Ramos (cell line): ENCODE results near the gene IGF2BP1.
"Not testable (repeated sequence)": the region's sequence is repeated elsewhere in the genome, so short reads cannot be mapped to it uniquely, and the experiment has no call there.

ENCODE experiments used
- in situ Hi-C: fragments of 300-500 bp; cut with MboI; formaldehyde crosslinking; loops from one replicate; pipeline ENCODE4 v1.14.3; 2022; ENCODE audit warnings: low sequenced_read_pairs; ENCODE audit not compliant: unreplicated experiment

IGF2BP1 gene

DNA sequence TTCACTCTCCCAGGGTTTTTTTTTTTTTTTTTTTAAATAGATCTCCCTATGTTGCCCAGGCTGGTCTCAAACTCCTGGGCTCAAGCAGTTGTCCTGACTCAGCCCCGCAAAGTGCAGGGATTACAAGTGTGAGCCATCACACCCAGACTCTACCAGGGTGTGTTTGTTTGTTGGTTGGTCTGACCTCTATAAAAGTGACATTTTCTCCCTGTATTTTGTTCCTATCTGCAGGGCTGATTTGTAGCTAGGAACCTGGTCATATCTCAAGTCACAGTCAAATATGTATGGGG is 89.1 kb downstream of the IGF2BP1 start:
- in situ Hi-C loops = no loop called here

- in situ Hi-C loops = no loop called here
Measured at GRCh38 chr17:49086649-49087048, 89.5 kb downstream of the IGF2BP1 start.

DNA sequence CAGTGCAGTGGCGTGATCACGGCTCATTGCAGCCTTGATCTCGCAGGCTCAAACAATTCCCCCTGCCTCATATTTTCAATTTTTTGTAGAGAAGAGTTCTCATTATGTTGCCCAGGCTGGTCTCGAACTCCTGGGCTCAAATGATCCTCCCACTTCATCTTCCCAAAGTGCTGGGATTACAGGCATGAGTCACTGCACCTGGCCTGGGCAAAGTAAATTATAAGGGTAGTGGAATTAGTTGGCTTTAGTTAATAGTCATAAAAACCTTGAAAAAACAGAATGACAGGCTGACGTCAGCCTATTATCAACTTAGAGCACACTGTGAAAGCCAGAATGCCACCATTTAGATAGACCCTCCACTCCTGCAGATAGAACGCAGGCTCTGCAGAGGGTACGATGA is 91.9 kb downstream of the IGF2BP1 start:
- in situ Hi-C loops = no loop called here

GRCh38 chr17:49090878-49091594 is 93.9 kb downstream of the IGF2BP1 start:
- in situ Hi-C loops = no loop called here

DNA sequence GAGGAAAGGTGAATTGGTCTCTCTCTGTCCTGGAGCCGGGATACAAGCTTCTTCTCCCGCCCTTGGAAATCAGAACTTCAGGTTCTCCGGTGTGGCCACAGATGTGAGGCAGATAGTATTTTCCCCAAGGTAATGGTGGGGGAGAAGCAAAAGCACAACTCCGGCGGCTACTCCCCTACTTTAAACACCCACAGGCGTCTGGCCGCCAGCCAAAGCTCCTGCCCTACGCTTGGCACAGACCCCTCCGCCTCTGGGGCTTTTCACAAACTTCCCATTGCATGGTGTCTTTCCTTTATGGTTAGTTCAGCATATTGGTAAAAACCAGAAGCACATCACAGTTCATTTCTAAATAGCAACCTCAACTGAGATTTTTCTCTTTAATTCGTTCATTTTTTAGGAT is 95.9 kb downstream of the IGF2BP1 start:
- in situ Hi-C loops = no loop called here

DNA sequence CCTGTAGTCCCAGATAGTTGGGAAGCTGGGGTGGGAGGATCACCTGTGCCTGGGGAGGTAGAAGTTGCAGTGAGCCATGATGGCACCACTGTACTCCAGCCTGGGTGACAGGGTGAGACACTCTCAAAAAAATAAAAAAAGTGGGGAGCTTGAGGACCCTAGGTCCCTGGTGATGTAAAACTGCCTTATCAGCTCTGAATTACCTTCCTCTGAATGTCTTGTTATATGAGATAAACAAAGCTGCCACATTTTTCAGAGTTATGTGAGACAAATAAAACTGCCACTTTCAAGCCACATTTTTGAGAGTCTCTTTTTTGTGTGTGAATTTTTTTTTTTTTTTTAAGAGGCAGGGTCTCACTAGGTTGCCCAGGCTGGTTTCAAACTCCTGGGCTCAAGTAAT is 103.4 kb downstream of the IGF2BP1 start:
- in situ Hi-C loops = no loop called here

GRCh38 chr17:49101054-49101534 is 103.9 kb downstream of the IGF2BP1 start:
- in situ Hi-C loops = no loop called here

DNA sequence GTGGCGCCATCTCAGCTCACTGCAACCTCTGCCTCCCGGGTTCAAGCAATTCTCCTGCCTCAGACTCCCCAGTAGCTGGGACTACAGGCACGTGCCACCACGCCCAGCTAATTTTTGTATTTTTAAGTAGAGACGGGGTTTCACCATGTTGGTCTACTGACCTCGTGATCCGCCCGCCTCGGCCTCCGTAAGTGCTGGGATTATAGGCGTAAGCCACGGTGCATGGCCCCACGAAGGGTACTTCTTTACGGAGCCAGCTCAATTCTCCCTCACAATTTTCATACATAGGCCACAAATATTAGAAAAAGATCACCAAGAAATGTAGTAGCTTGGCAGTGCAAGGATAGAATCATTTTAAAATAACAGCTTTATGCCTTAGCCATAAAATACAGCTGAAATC is 106.2 kb downstream of the IGF2BP1 start:
- in situ Hi-C loops = not testable (repeated sequence)

DNA sequence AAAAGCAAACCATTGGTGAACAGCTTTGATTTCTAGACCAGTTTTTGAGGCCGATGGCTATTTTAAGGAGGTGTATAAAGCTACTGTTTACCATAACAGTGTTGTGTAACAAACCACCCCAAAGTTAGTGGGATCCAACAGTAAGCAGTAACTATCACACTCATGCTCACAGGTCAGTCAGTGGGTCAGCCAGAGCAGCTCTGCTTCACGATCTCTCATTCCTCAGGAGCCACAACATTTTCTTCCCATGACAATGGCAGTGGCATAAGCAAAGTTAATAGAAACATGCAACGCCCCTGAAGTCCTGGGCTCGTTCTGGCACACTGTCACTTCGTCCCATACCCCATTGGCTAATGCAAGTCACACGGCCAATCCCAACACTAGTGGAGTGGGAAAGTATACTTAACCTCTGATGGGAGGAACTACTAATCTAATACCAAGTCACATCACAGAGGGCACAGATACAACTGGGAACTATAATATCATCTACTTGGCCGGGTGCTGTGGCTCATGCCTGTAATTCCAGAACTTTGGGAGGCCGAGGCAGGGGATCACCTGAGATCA is 107.4 kb downstream of the IGF2BP1 start:
- in situ Hi-C loops = no loop called here
